ENCODE measurements around the gene AMN1.

GRCh38 chr12:31659087-31659942, 69.5 kb downstream of the AMN1 start, which contains the start of gene ETFBKMT:
- TF ChIP-seq CTCF (IDR thresholded peaks at IDR 0.05; ENCODE audit: insufficient read depth, low read depth, low read length), result no peak
- no peak for TF ChIP-seq EZH2 (IDR thresholded peaks at IDR 0.05; ENCODE audit: insufficient read depth, low read length)
